ENCODE measurements around the gene APEX1. TPM values are rescaled to one million over a fixed set of nuclear protein-coding genes. Genes with fewer than 3 reads are reported as not detected.
A peak's percentile ranks its signal among the peaks of the same experiment; 100 is the strongest.

APEX1 gene
- total RNA-seq, 1 donor from 2014 or later = 95.5 TPM

- Histone ChIP-seq H3K27ac (peak within 1 kb of the TSS; percentile 98), H3K9me3 (no peaks in the 10 kb centered on the region), H3K36me3 (peaks cover 0 to 39% of the 10 kb centered on the region in 2 donors), H3K4me1 (peaks cover 38% of the 10 kb centered on the region), H3K4me3 (peak within 1 kb of the TSS; percentile 88 to 98), H3K27me3 (no peaks in the 10 kb centered on the region)
- TF ChIP-seq, protein P1, sequence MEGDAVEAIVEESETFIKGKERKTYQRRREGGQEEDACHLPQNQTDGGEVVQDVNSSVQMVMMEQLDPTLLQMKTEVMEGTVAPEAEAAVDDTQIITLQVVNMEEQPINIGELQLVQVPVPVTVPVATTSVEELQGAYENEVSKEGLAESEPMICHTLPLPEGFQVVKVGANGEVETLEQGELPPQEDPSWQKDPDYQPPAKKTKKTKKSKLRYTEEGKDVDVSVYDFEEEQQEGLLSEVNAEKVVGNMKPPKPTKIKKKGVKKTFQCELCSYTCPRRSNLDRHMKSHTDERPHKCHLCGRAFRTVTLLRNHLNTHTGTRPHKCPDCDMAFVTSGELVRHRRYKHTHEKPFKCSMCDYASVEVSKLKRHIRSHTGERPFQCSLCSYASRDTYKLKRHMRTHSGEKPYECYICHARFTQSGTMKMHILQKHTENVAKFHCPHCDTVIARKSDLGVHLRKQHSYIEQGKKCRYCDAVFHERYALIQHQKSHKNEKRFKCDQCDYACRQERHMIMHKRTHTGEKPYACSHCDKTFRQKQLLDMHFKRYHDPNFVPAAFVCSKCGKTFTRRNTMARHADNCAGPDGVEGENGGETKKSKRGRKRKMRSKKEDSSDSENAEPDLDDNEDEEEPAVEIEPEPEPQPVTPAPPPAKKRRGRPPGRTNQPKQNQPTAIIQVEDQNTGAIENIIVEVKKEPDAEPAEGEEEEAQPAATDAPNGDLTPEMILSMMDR (IDR thresholded peaks at IDR 0.05) = peak in 1 of 3 experiments; percentile 16
- TF ChIP-seq POLR2AphosphoS5 (IDR thresholded peaks at IDR 0.05; ENCODE audit: insufficient read depth in 1 of 2, low read depth in 1 of 2) (peak; percentile 91 to 99), POLR2A (IDR thresholded peaks at IDR 0.05) (peak in 1 of 2 donors; percentile 90)
- DNase-seq (ENCODE audit: extremely low spot score in 2 of 2) = peak; percentile 100
- intact Hi-C loops (cut with DNase I) = loop anchor here (5.0 to 10.0 kb wide), 3 partner anchors 119 to 221 kb away; partner anchors contain the start of genes PARP2 and RNASE4
Observed at GRCh38 chr14:20461225-20462141, 6.5 kb downstream of the APEX1 start, which contains the start of gene PIP4P1. Gene PIP4P1 (minus strand): TSS chr14:20461434. CDS start chr14:20461325, 109 bp downstream.

- TF ChIP-seq POLR2A (IDR thresholded peaks at IDR 0.05) (no peak), POLR2AphosphoS5 (IDR thresholded peaks at IDR 0.05; ENCODE audit: insufficient read depth in 1 of 2, low read depth in 1 of 2) (no peak)
- TF ChIP-seq, protein P1 (IDR thresholded peaks at IDR 0.05) = no peak
- H3K4me1 ChIP-seq = peaks cover 11% of the 10 kb centered on the region
- no peaks in the 10 kb centered on the region for H3K27me3 ChIP-seq
- intact Hi-C loops (cut with DNase I) = loop anchor here (10.0 kb wide), 1 partner anchor 146 kb away; no protein-coding TSS in a partner anchor
- no peaks in the 10 kb centered on the region for H3K9me3 ChIP-seq
- DNase-seq (ENCODE audit: extremely low spot score in 2 of 2) = no peak
- H3K4me3 ChIP-seq = peak overlapping the region; percentile 70 to 92
- H3K36me3 ChIP-seq = peaks cover 0 to 9% of the 10 kb centered on the region in 2 donors
- H3K27ac ChIP-seq = peak overlapping the region; percentile 89
Observed at GRCh38 chr14:20468764-20469241, 13.8 kb downstream of the APEX1 start.

DNA sequence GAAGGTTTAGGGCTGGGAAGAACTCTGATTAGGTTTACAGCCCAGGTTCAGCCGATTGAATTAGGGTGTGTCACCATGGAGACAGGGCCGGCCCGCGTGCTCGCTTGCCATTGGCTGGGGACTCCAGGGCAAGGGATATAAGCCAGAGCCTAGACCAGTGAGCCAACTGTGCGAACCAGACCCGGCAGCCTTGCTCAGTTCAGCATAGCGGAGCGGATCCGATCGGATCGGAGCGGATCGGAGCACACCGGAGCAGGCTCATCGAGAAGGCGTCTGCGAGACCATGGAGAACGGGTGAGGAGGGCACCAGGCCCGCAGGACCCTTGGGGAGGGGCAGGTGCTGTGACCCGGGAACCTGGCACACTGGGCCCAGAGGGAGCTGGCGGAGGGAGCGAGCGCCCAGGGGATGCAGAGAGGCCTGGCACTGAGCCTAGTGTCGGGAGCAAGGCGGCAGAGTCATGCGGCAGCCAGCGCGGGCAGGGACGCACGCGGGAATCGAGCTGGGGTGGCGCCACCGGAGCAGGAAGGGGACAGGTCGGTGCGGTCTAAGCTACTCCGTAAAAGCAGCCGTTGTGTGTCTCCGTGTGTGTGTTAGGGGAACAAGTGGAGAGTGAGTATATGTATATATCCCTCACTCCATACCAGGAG lies 14.3 kb downstream of the APEX1 start, which contains the start of gene PNP:
Gene PNP, plus strand, starts transcription at position 165 of the 648 bp plus-strand sequence. Its CDS starts 119 bp downstream, at position 284.
- Histone ChIP-seq H3K36me3 (peaks cover 0 to 12% of the 10 kb centered on the region in 2 donors), H3K9me3 (no peaks in the 10 kb centered on the region), H3K4me3 (peak within 1 kb of the TSS; percentile 70 to 92), H3K4me1 (peaks cover 11% of the 10 kb centered on the region), H3K27me3 (no peaks in the 10 kb centered on the region), H3K27ac (peak within 1 kb of the TSS; percentile 89)
- TF ChIP-seq, protein P1 (IDR thresholded peaks at IDR 0.05) = no peak
- TF ChIP-seq POLR2A (IDR thresholded peaks at IDR 0.05) = peak; percentile 19 to 92
- peak; percentile 21 to 98 for TF ChIP-seq POLR2AphosphoS5 (IDR thresholded peaks at IDR 0.05; ENCODE audit: insufficient read depth in 1 of 2, low read depth in 1 of 2)
- intact Hi-C loops (cut with DNase I) = loop anchor here (10.0 kb wide), 1 partner anchor 145 kb away; no protein-coding TSS in a partner anchor
- DNase-seq (ENCODE audit: extremely low spot score in 2 of 2) = peak in 1 of 2 donors; percentile 94

- H3K27ac ChIP-seq = peak overlapping the region; percentile 89
- intact Hi-C loops (cut with DNase I) = loop anchor here (10.0 kb wide), 1 partner anchor 145 kb away; no protein-coding TSS in a partner anchor
- TF ChIP-seq POLR2AphosphoS5 (IDR thresholded peaks at IDR 0.05; ENCODE audit: insufficient read depth in 1 of 2, low read depth in 1 of 2) (no peak), POLR2A (IDR thresholded peaks at IDR 0.05) (no peak)
- TF ChIP-seq, protein P1 (IDR thresholded peaks at IDR 0.05) = no peak
- H3K27me3 ChIP-seq = no peaks in the 10 kb centered on the region
- DNase-seq (ENCODE audit: extremely low spot score in 2 of 2) = no peak
- H3K4me3 ChIP-seq = peak overlapping the region; percentile 70 to 92
- H3K4me1 ChIP-seq = peaks cover 11% of the 10 kb centered on the region
- H3K36me3 ChIP-seq = peaks cover 0 to 19% of the 10 kb centered on the region in 2 donors
- no peaks in the 10 kb centered on the region for H3K9me3 ChIP-seq
Observed at GRCh38 chr14:20469890-20470602, 15.0 kb downstream of the APEX1 start.

Measured in vagina (tissue), 2 donors.